Gastroesophageal sphincter (tissue), 3 donors: ENCODE measurements around the gene ECI2.

Experiments used
- EP300 ChIP-seq: sonication (generic); formaldehyde crosslinking; IDR thresholded peaks from one replicate; pipeline ENCODE4 v1.6.1; 2017; ENCODE audit warnings: antibody characterized with exemption, mild to moderate bottlenecking
- POLR2A ChIP-seq, 2 donors: fragments of 450-650 bp; IDR thresholded peaks; one replicate each; pipeline ENCODE4 v1.6.1; 2017; ENCODE audit warnings: antibody characterized with exemption in 2 of 2, mild to moderate bottlenecking in 2 of 2, moderate library complexity in 1 of 2
- POLR2AphosphoS5 ChIP-seq: sonication (generic); formaldehyde crosslinking; IDR thresholded peaks from one replicate; pipeline ENCODE4 v1.6.1; 2017; ENCODE audit warnings: antibody characterized with exemption
- TF ChIP-seq, protein P1 (sequence below), 4 experiments: fragments of 200-600 bp in 2 of 4; fragments of 450-650 bp in 2 of 4; sonication (generic) in 1 of 4; IDR thresholded peaks; one replicate each; pipeline ENCODE4 v1.5.1; 2017 to 2019; ENCODE audit warnings: antibody characterized with exemption in 4 of 4, mild to moderate bottlenecking in 2 of 4, moderate library complexity in 2 of 4

DNA sequence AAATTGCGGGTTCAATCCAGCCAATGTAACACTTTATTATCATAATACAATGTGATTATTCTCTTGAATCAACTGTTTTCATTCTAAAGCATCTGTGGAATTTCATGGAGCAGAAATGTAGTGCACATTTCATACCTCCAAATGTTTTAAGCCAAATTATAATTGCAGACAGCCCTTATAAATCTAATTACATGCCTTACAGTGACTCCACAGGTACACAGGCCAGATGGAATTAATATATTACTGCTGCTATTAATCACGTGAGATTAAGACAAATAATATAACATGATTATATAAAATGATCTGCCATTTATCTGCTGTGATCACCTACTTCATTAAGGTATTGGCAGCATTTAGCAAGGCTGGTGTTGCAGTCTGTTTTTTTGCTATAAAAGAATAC lies 9.7 kb upstream of the ECI2 start:
- TF ChIP-seq POLR2A (IDR thresholded peaks at IDR 0.05) (no peak), POLR2AphosphoS5 (no peak), EP300 (no peak)
- TF ChIP-seq, protein P1, sequence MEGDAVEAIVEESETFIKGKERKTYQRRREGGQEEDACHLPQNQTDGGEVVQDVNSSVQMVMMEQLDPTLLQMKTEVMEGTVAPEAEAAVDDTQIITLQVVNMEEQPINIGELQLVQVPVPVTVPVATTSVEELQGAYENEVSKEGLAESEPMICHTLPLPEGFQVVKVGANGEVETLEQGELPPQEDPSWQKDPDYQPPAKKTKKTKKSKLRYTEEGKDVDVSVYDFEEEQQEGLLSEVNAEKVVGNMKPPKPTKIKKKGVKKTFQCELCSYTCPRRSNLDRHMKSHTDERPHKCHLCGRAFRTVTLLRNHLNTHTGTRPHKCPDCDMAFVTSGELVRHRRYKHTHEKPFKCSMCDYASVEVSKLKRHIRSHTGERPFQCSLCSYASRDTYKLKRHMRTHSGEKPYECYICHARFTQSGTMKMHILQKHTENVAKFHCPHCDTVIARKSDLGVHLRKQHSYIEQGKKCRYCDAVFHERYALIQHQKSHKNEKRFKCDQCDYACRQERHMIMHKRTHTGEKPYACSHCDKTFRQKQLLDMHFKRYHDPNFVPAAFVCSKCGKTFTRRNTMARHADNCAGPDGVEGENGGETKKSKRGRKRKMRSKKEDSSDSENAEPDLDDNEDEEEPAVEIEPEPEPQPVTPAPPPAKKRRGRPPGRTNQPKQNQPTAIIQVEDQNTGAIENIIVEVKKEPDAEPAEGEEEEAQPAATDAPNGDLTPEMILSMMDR (IDR thresholded peaks at IDR 0.05), result no peak
